Inflammatory macrophage treated with lipopolysaccharide for 1 hour (primary cell): Measurements from ENCODE around the gene HEATR1.
"Not testable (repeated sequence)": the region's sequence is repeated elsewhere in the genome, so short reads cannot be mapped to it uniquely, and the experiment has no call there.

Experiments
- DNase-seq, 2 donors: peaks; one replicate each; pipeline ENCODE4 v3.0.0-alpha.2; 2020 to 2022

The HEATR1 gene

DNA sequence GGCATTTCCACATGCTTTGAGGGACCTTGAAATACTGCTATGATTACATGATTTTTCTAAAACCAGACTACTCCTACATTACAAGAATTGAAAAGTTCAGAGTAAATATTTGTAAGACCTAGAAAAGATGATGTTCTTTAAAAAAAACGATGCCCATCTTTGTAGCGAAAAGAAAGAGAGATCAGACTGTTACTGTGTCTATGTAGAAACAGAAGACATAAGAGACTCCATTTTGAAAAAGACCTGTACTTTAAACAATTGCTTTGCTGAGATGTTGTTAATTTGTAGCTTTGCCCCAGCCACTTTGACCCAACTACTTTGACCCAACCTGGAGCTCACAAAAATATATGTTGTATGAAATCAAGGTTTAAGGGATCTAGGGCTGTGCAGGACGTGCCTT lies 100.0 kb downstream of the HEATR1 start:
- DNase-seq: not testable (repeated sequence)

DNA sequence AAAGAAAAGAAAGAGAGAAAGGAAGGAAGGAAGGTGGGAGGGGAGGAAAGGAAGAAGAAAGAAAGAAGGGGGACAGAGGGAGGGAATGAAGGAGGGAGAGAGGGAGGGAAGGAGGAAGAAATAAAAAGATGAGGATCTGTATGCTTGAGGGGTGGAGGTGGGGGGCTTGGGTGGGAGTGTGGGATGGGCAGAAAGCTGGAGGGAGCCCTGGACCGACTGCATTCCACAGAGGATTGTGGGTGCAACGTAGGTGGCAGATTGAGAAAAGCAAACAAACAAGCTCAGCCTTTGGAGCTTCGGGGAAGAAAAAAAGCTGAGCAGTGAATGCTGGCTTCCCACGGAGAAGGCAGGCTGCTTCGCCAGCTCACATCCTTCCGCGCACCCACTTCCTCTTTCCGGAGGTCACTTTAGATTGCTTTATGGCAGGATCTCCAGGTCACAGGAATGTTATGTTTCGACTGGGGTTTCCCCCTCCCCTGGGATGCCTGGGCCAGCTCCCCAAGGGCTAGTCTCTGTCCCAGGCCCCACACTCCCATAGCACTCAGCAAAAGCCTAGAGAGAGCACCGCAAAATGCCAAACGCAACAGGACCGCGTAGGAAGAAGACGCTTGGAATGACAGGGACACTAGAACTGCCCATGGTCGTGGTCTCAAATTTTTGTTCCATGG lies 101.2 kb downstream of the HEATR1 start:
- peak; percentile 74 to 88 for DNase-seq

GRCh38 chr1:236502579-236502971 lies 101.7 kb downstream of the HEATR1 start:
- DNase-seq: no peak

DNA sequence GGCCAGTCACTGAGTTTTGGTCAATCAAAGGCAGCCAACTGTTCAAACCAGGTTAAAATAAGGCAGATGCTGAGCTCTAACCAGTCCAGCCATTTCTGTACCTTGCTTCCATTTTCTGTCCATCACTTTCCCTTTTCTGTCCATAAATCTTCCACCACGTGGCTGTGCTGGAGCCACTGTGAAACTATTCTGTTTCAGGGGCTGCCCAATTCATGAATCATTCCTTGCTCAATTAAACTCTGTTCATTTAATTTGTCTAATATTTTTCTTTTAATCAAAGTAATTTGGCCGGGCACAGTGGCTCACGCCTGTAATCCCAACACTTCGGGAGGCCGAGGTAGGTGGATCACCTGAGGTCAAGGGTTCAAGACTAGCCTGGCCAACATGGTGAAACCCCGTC lies 103.2 kb downstream of the HEATR1 start:
- no peak for DNase-seq
